HFFc6 (cell line): ENCODE measurements around the gene PHF3. TPM values are rescaled to one million over a fixed set of nuclear protein-coding genes. Genes with fewer than 3 reads are reported as not detected.
A peak's percentile ranks its signal among the peaks of the same experiment; 100 is the strongest.

Experiments used
- DNase-seq: peaks from one replicate; pipeline ENCODE4 v3.0.0-alpha.2; 2018
- H3K27ac Mint-ChIP-seq: 2 replicates; pipeline ENCODE4 v1.8.0; 2020; ENCODE audit warnings: mild to moderate bottlenecking, mixed read lengths
- H3K27me3 Mint-ChIP-seq: 2 replicates; pipeline ENCODE4 v1.8.0; 2021; ENCODE audit warnings: mild to moderate bottlenecking, moderate library complexity, mixed read lengths; ENCODE audit not compliant: insufficient read depth
- H3K36me3 Mint-ChIP-seq: 2 replicates; pipeline ENCODE4 v1.8.0; 2021; ENCODE audit warnings: low read depth, mixed read lengths
- H3K4me1 Mint-ChIP-seq: 2 replicates; pipeline ENCODE4 v1.8.0; 2020; ENCODE audit warnings: low read depth, mixed read lengths
- H3K4me3 Mint-ChIP-seq: 2 replicates; pipeline ENCODE4 v1.8.0; 2020; ENCODE audit warnings: mild to moderate bottlenecking, moderate library complexity, mixed read lengths
- H3K9me3 Mint-ChIP-seq: 2 replicates; pipeline ENCODE4 v1.8.0; 2020; ENCODE audit warnings: mild to moderate bottlenecking, mixed read lengths
- total RNA-seq, 6 experiments: library from RNA; stranded (reverse); fragmentation: NEBNext Ultra II Directional; extraction: Animal tissue kit (Norgen Biotek cat#: 25700); gene quantifications; 2 replicates in 1 of 6; 3 replicates in 5 of 6; pipeline ENCODE4 v1.2.3, GENCODE V29; 2021
- TF ChIP-seq, protein P1 (sequence below): fragments of 200-600 bp; sonication (generic); IDR thresholded peaks from 2 replicates; pipeline ENCODE4 v1.5.0; 2021; ENCODE audit warnings: antibody characterized with exemption, mild to moderate bottlenecking

The PHF3 gene
- total RNA-seq, 6 experiments from 2014 or later, result 22.4 to 27.8 (median 26.2) TPM

DNA sequence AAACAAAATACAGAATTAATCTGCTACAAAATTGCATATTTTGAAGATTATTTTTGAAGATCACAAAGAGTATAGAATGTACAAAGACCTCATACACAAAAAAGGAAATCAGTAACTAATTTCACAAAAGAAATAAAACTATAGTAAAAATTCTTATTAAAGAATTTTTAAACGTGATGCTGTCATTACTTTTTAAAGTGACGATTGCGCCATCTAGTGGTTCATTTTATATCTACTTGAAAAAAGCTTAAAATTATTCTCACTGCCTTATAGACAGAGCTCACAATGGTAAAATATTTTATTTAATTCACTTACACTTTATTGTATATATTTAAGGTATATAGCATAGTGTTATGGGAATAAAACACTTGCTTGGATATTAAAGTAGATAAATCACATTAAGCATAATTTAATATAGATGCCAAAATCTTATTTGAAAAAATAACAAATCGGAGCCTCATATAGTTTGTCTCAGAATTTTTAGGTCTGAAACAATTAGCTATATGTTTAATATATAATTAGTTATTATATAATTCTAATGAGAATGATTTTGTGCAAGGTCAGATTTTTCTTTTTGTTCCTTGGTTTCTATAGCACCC is 128.8 kb downstream of the PHF3 start:
- no peaks in the 10 kb centered on the region for H3K36me3 Mint-ChIP-seq
- H3K4me3 Mint-ChIP-seq, result no peak overlapping the region
- H3K9me3 Mint-ChIP-seq, result no peaks in the 10 kb centered on the region
- peaks cover 9% of the 10 kb centered on the region; the same call in 1 of the 2 replicates for H3K27me3 Mint-ChIP-seq
- TF ChIP-seq, protein P1, sequence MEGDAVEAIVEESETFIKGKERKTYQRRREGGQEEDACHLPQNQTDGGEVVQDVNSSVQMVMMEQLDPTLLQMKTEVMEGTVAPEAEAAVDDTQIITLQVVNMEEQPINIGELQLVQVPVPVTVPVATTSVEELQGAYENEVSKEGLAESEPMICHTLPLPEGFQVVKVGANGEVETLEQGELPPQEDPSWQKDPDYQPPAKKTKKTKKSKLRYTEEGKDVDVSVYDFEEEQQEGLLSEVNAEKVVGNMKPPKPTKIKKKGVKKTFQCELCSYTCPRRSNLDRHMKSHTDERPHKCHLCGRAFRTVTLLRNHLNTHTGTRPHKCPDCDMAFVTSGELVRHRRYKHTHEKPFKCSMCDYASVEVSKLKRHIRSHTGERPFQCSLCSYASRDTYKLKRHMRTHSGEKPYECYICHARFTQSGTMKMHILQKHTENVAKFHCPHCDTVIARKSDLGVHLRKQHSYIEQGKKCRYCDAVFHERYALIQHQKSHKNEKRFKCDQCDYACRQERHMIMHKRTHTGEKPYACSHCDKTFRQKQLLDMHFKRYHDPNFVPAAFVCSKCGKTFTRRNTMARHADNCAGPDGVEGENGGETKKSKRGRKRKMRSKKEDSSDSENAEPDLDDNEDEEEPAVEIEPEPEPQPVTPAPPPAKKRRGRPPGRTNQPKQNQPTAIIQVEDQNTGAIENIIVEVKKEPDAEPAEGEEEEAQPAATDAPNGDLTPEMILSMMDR, result peak; percentile 95
- peak; percentile 37 for DNase-seq
- no peak overlapping the region for H3K27ac Mint-ChIP-seq
- H3K4me1 Mint-ChIP-seq, result no peaks in the 10 kb centered on the region

Other genes starting within 250 kb of the PHF3 start
- gene PTP4A1, start 63.3 kb upstream of the PHF3 start, total RNA-seq, result 100 to 1,000 TPM in 3 of 6 experiments, 10 to 100 TPM in 3; 86.1 to 109 (median 98.0) TPM